IMR-90 (cell line): ENCODE data around the gene HDAC9. TPM values are rescaled to one million over a fixed set of nuclear protein-coding genes. Genes with fewer than 3 reads are reported as not detected.
A peak's percentile ranks its signal among the peaks of the same experiment; 100 is the strongest.

Experiments
- ATAC-seq: fragments of 200-7000 bp; cut with Tn5 transposase; 2 replicates; pipeline ENCODE4 v1.9.1; 2020; ENCODE audit warnings: low read depth, mild to moderate bottlenecking, moderate library complexity
- BruUV-seq: library from RNA; stranded (reverse); fragments of 400-500 nt; replicated peaks from 2 replicates; lab custom pipeline; 2021; lab: Mats Ljungman, UMichigan
- CTCF ChIA-PET: fragments of 300-600 bp; formaldehyde crosslinking; extraction: SDS; loops from one replicate; lab custom pipeline; 2021; ENCODE audit warnings: antibody characterized with exemption; lab: Yijun Ruan, JAX
- POLR2A ChIA-PET: fragments of 300-600 bp; sonication (Branson Sonifier 250); formaldehyde crosslinking; loops from one replicate; lab custom pipeline; 2022; ENCODE audit warnings: antibody characterized with exemption; ENCODE audit not compliant: unreplicated experiment; lab: Charles Lee
- DNase-seq: peaks from one replicate; pipeline ENCODE4 v3.0.0; 2013
- H2AFZ ChIP-seq: replicated peaks from 2 replicates; pipeline ENCODE3; 2013; ENCODE audit warnings: low read length, mild to moderate bottlenecking; ENCODE audit not compliant: poor library complexity
- H2AK5ac ChIP-seq: 2 replicates; pipeline ENCODE4 v1.6.1; 2013; ENCODE audit warnings: low read depth, low read length, inconsistent platforms
- H2AK9ac ChIP-seq: replicated peaks from 2 replicates; pipeline ENCODE3; 2013; ENCODE audit warnings: mild to moderate bottlenecking, low read depth, low read length, moderate library complexity; ENCODE audit not compliant: poor library complexity
- H2BK120ac ChIP-seq: 2 replicates; pipeline ENCODE4 v1.6.1; 2013; ENCODE audit warnings: low read depth, low read length, inconsistent platforms
- H2BK15ac ChIP-seq: 3 replicates; pipeline ENCODE4 v1.6.1; 2013; ENCODE audit warnings: low read depth, low read length, inconsistent platforms
- H2BK20ac ChIP-seq: 2 replicates; pipeline ENCODE4 v1.6.1; 2013; ENCODE audit warnings: low read depth, mild to moderate bottlenecking, inconsistent platforms, low read length, moderate library complexity
- H2BK5ac ChIP-seq: 2 replicates; pipeline ENCODE4 v1.6.1; 2013; ENCODE audit warnings: mild to moderate bottlenecking, low read depth, low read length, inconsistent platforms; ENCODE audit not compliant: poor library complexity, severe bottlenecking
- H3K14ac ChIP-seq: replicated peaks from 2 replicates; pipeline ENCODE4 v1.6.1; 2013; ENCODE audit warnings: low read depth, low read length, inconsistent platforms
- H3K18ac ChIP-seq: 2 replicates; pipeline ENCODE4 v1.6.1; 2013; ENCODE audit warnings: low read depth, low read length, control low read depth
- H3K23ac ChIP-seq: 2 replicates; pipeline ENCODE4 v1.6.1; 2013; ENCODE audit warnings: low read depth, low read length, inconsistent platforms
- H3K27ac ChIP-seq: 2 replicates; pipeline ENCODE4 v1.5.1; 2013; ENCODE audit warnings: mild to moderate bottlenecking, control low read depth, low read length; ENCODE audit not compliant: insufficient read depth
- H3K27me3 ChIP-seq: 2 replicates; pipeline ENCODE4 v1.6.1; 2013; ENCODE audit warnings: low read length; ENCODE audit not compliant: control insufficient read depth, insufficient read depth
- H3K36me3 ChIP-seq: 2 replicates; pipeline ENCODE4 v1.6.1; 2013; ENCODE audit warnings: low read length, mixed read lengths; ENCODE audit not compliant: control insufficient read depth, insufficient read depth
- H3K4ac ChIP-seq: 2 replicates; pipeline ENCODE4 v1.6.1; 2013; ENCODE audit warnings: low read depth, low read length, inconsistent platforms
- H3K4me1 ChIP-seq: 2 replicates; pipeline ENCODE4 v1.6.1; 2013; ENCODE audit warnings: low read length, mixed read lengths; ENCODE audit not compliant: control insufficient read depth, insufficient read depth
- H3K4me2 ChIP-seq: 2 replicates; pipeline ENCODE4 v1.6.1; 2013; ENCODE audit warnings: low read depth, mild to moderate bottlenecking, control low read depth, low read length, moderate library complexity
- H3K4me3 ChIP-seq: 2 replicates; pipeline ENCODE4 v1.5.1; 2013; ENCODE audit warnings: low read depth, mild to moderate bottlenecking, control low read depth, low read length, moderate library complexity; ENCODE audit not compliant: insufficient read depth
- H3K56ac ChIP-seq: 2 replicates; pipeline ENCODE4 v1.6.1; 2013; ENCODE audit warnings: low read length, inconsistent platforms; ENCODE audit not compliant: insufficient read depth; ENCODE audit errors: extremely low read depth
- H3K79me1 ChIP-seq, 2 experiments: 2 replicates each; pipeline ENCODE4 v1.6.1; 2013; ENCODE audit warnings: low read length in 2 of 2, inconsistent platforms in 1 of 2, low read depth in 1 of 2
- H3K9ac ChIP-seq: 2 replicates; pipeline ENCODE4 v1.6.1; 2013; ENCODE audit warnings: low read depth, low read length, control low read depth
- H3K9me1 ChIP-seq: 2 replicates; pipeline ENCODE4 v1.6.1; 2013; ENCODE audit warnings: low read length, inconsistent platforms; ENCODE audit not compliant: insufficient read depth
- H3K9me3 ChIP-seq: 2 replicates; pipeline ENCODE4 v1.6.1; 2013; ENCODE audit warnings: low read length; ENCODE audit not compliant: control insufficient read depth, insufficient read depth
- H4K20me1 ChIP-seq: 2 replicates; pipeline ENCODE4 v1.6.1; 2013; ENCODE audit warnings: low read length, inconsistent platforms; ENCODE audit not compliant: insufficient read depth
- H4K5ac ChIP-seq: 2 replicates; pipeline ENCODE4 v1.6.1; 2013; ENCODE audit warnings: mild to moderate bottlenecking, low read depth, low read length, control low read depth
- H4K8ac ChIP-seq, 2 experiments: 2 replicates each; pipeline ENCODE4 v1.6.1; 2013; ENCODE audit warnings: low read depth in 2 of 2, low read length in 2 of 2, control low read depth in 1 of 2, inconsistent platforms in 1 of 2
- H4K91ac ChIP-seq: 2 replicates; pipeline ENCODE4 v1.6.1; 2013; ENCODE audit warnings: low read depth, low read length, inconsistent platforms; ENCODE audit not compliant: insufficient read depth
- MAZ ChIP-seq: IDR thresholded peaks from 2 replicates; pipeline ENCODE4 v1.6.1; 2012; ENCODE audit warnings: low read depth, mild to moderate bottlenecking, low read length, improper control_type of control experiment, moderate library complexity, borderline replicate concordance
- MXI1 ChIP-seq: IDR thresholded peaks from 2 replicates; pipeline ENCODE4 v1.6.1; 2012; ENCODE audit warnings: low read depth, mild to moderate bottlenecking, low read length, moderate library complexity, borderline replicate concordance
- NFE2L2 ChIP-seq: fragments of 150-350 bp; IDR thresholded peaks from 2 replicates; pipeline ENCODE4 v1.6.1; 2016; ENCODE audit warnings: low read depth, mild to moderate bottlenecking, low read length
- POLR2A ChIP-seq: IDR thresholded peaks from 2 replicates; pipeline ENCODE4 v1.6.1; 2012; ENCODE audit warnings: mild to moderate bottlenecking, low read depth, low read length
- RAD21 ChIP-seq: IDR thresholded peaks from 2 replicates; pipeline ENCODE4 v1.6.1; 2012; ENCODE audit warnings: low read length, improper control_type of control experiment
- RCOR1 ChIP-seq: IDR thresholded peaks from 2 replicates; pipeline ENCODE4 v1.6.1; 2012; ENCODE audit warnings: mild to moderate bottlenecking, low read length, improper control_type of control experiment; ENCODE audit not compliant: insufficient replicate concordance
- RFX5 ChIP-seq: IDR thresholded peaks from 2 replicates; pipeline ENCODE4 v1.8.0; 2012; ENCODE audit warnings: low read depth, mild to moderate bottlenecking, low read length, moderate library complexity
- SMC3 ChIP-seq: fragments of 150-350 bp; IDR thresholded peaks from 2 replicates; pipeline ENCODE4 v1.6.1; 2016; ENCODE audit warnings: low read depth, mild to moderate bottlenecking, antibody characterized with exemption, low read length, moderate library complexity
- USF2 ChIP-seq: fragments of 150-350 bp; IDR thresholded peaks from 2 replicates; pipeline ENCODE4 v1.6.1; 2017; ENCODE audit warnings: mild to moderate bottlenecking, antibody characterized with exemption, low read length, low read depth
- WGBS, 2 experiments: methylation state at CpG; one replicate each; pipeline versions ENCODE4 v1.1.5 to v1.1.7; 2013; ENCODE audit warnings: missing lambda C conversion rate in 2 of 2; ENCODE audit not compliant: insufficient read length in 1 of 2; ENCODE audit errors: extremely low coverage in 2 of 2; 5-methylcytosine and 5-hydroxymethylcytosine counted together
- dilution Hi-C: fragments of 300-500 bp; cut with HindIII; formaldehyde crosslinking; loops from one replicate; pipeline ENCODE4 v1.14.3; 2018; ENCODE audit warnings: low sequenced_read_pairs; ENCODE audit not compliant: unreplicated experiment
- in situ Hi-C: fragments of 300-500 bp; cut with MboI; formaldehyde crosslinking; loops from 3 replicates; pipeline ENCODE4 v1.14.3; 2019; ENCODE audit warnings: low sequenced_read_pairs, inconsistent platforms, mixed read lengths
- intact Hi-C: fragments of 100-400 bp; cut with micrococcal nuclease; formaldehyde crosslinking; loops from 2 replicates; pipeline ENCODE4 v1.10.0; 2022
- polyA plus RNA-seq, 3 experiments: library from polyadenylated mRNA; depleted of rRNA; stranded (reverse); fragments of >200 nt; gene quantifications; 2 replicates each; pipeline ENCODE4 v1.2.3, GENCODE V29; 2012; ENCODE audit warnings: low replicate concordance in 1 of 3
- total RNA-seq: library from RNA; depleted of rRNA; stranded (reverse); fragments of >200 nt; gene quantifications from 2 replicates; pipeline ENCODE4 v1.2.3, GENCODE V29; 2012
- TF ChIP-seq, protein P1 (sequence below): fragments of 150-350 bp; IDR thresholded peaks from 2 replicates; pipeline ENCODE4 v1.6.1; 2016; ENCODE audit warnings: low read depth, mild to moderate bottlenecking, low read length, moderate library complexity, borderline replicate concordance

Gene HDAC9
- total and polyA plus RNA-seq, 2 of the 4 experiments (the other 2 are of a cell fraction), result 4.3 to 24.7 TPM

- Histone ChIP-seq H3K18ac (peak overlapping the region; percentile 51), H3K79me1 (no peaks in the 10 kb centered on the region), H4K5ac (peak overlapping the region; percentile 33; the same call in 1 of the 2 replicates), H2AK5ac (no peak overlapping the region; the same call in 1 of the 2 replicates), H3K9me3 (no peaks in the 10 kb centered on the region), H4K8ac (peak overlapping the region in 1 of 2 experiments; percentile 60; a peak in 1 of 4 replicates), H3K14ac (0 out of 2 replicates have a peak overlapping the region, but pooled peaks have one; percentile 15), H3K27me3 (no peaks in the 10 kb centered on the region), H2BK15ac (peak overlapping the region; percentile 84; the same call in 1 of the 3 replicates), H2AK9ac (no peak overlapping the region), H3K4me2 (no peak overlapping the region), H4K20me1 (no peaks in the 10 kb centered on the region), H3K9ac (no peak overlapping the region), H2BK20ac (peak overlapping the region; percentile 58; the same call in 1 of the 2 replicates), H3K4me1 (peaks cover 6% of the 10 kb centered on the region; the same call in 1 of the 2 replicates), H3K4me3 (no peak overlapping the region), H4K91ac (no peak overlapping the region), H3K4ac (peak overlapping the region; percentile 59), H3K56ac (no peak overlapping the region), H2BK5ac (no peak overlapping the region), H3K9me1 (peaks cover 5% of the 10 kb centered on the region; the same call in 1 of the 2 replicates), H3K27ac (no peak overlapping the region), H2BK120ac (peak overlapping the region; percentile 35; the same call in 1 of the 2 replicates), H2AFZ (peak overlapping the region; percentile 18), H3K36me3 (no peaks in the 10 kb centered on the region), H3K23ac (0 out of 2 replicates have a peak overlapping the region, but pooled peaks have one; percentile 15)
- WGBS, 2 experiments, result 58% methylated on average over 3 of the region's 5 CpGs; no CpG with 5 or more reads in 1 of the 2 experiments
- no TSS peak for BruUV-seq
- ChIA-PET CTCF (interaction anchor here (0.7 kb wide), 1 partner anchor 69 kb away, joined by 3 read pairs; no protein-coding TSS in a partner anchor), POLR2A (no interaction called here)
- intact Hi-C loops, result no loop called here
- DNase-seq (no peak), ATAC-seq (no peak)
- in situ Hi-C loops, result loop anchor here (10.0 kb wide), 1 partner anchor 305 kb away; no protein-coding TSS in a partner anchor
- TF ChIP-seq, protein P1, sequence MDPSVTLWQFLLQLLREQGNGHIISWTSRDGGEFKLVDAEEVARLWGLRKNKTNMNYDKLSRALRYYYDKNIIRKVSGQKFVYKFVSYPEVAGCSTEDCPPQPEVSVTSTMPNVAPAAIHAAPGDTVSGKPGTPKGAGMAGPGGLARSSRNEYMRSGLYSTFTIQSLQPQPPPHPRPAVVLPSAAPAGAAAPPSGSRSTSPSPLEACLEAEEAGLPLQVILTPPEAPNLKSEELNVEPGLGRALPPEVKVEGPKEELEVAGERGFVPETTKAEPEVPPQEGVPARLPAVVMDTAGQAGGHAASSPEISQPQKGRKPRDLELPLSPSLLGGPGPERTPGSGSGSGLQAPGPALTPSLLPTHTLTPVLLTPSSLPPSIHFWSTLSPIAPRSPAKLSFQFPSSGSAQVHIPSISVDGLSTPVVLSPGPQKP, result no peak
- no peak for TF ChIP-seq MXI1
- TF ChIP-seq RFX5, result no peak
- TF ChIP-seq NFE2L2, result no peak
- TF ChIP-seq USF2, result no peak
- no peak for TF ChIP-seq RCOR1
- TF ChIP-seq SMC3, result no peak
- no peak for TF ChIP-seq POLR2A
- no peak for TF ChIP-seq MAZ
- no peak for TF ChIP-seq RAD21
- dilution Hi-C loops, result no loop called here
Observed at GRCh38 chr7:18659746-18660145, 164.2 kb downstream of the HDAC9 start.
